GM12878 (cell line): ENCODE data around the gene SLC6A7. TPM values are rescaled to one million over a fixed set of nuclear protein-coding genes. Genes with fewer than 3 reads are reported as not detected.

Source experiments
- ATAC-seq: fragments of 200-7000 bp; cut with Tn5 transposase; 3 replicates; pipeline ENCODE4 v1.9.1; 2020; ENCODE audit warnings: mild to moderate bottlenecking, moderate library complexity
- BruUV-seq: library from RNA; stranded (reverse); fragments of 400-500 nt; replicated peaks from 2 replicates; lab custom pipeline; 2021; lab: Mats Ljungman, UMichigan
- CTCF ChIA-PET: fragments of 300-600 bp; sonication (Branson Sonifier 250); formaldehyde crosslinking; extraction: SDS; loops from one replicate; lab custom pipeline; 2021; ENCODE audit warnings: inconsistent platforms; lab: Yijun Ruan, JAX
- POLR2A ChIA-PET: fragments of 350-600 bp; formaldehyde crosslinking; extraction: SDS; loops from one replicate; lab custom pipeline; 2021; ENCODE audit warnings: inconsistent platforms; lab: Charles Lee
- RAD21 ChIA-PET: fragments of 300-600 bp; sonication (Branson Sonifier 250); formaldehyde crosslinking; loops from one replicate; lab custom pipeline; 2023; ENCODE audit warnings: antibody characterized with exemption; ENCODE audit not compliant: unreplicated experiment; lab: Charles Lee
- SMC1A ChIA-PET: fragments of 300-600 bp; sonication (Branson Sonifier 250); formaldehyde crosslinking; loops from one replicate; lab custom pipeline; 2023; ENCODE audit not compliant: unreplicated experiment, uncharacterized antibody; lab: Charles Lee
- DNase-seq: peaks from one replicate; pipeline ENCODE4 v3.0.0-alpha.2; 2011; ENCODE audit warnings: low read depth, low spot score
- FAIRE-seq: peaks from 3 replicates; lab custom pipeline; 2011; peaks lifted over from hg19 to GRCh38; lab: Jason Lieb, UNC
- H2AFZ ChIP-seq: 2 replicates; pipeline ENCODE4 v1.6.0; 2011; ENCODE audit warnings: low read depth, low read length, control low read depth; ENCODE audit not compliant: control insufficient read depth
- H3K27ac ChIP-seq: 2 replicates; pipeline ENCODE4 v1.5.1; 2011; ENCODE audit warnings: control low read depth; ENCODE audit not compliant: control insufficient read depth, insufficient read depth
- H3K27me3 ChIP-seq, 2 experiments: replicated peaks in 1 of 2; 2 replicates each; pipeline versions ENCODE4 v1.6.0 to v1.6.1; 2011; ENCODE audit warnings: low read length in 1 of 2; ENCODE audit not compliant: control insufficient read depth in 2 of 2, insufficient read depth in 2 of 2
- H3K36me3 ChIP-seq, 2 experiments: 2 replicates each; pipeline ENCODE4 v1.5.1; 2011; ENCODE audit warnings: low read length in 1 of 2; ENCODE audit not compliant: control insufficient read depth in 2 of 2, insufficient read depth in 2 of 2
- H3K4me1 ChIP-seq: 2 replicates; pipeline ENCODE4 v1.6.1; 2011; ENCODE audit warnings: mild to moderate bottlenecking, low read length, moderate library complexity, mixed read lengths; ENCODE audit not compliant: control insufficient read depth, insufficient read depth
- H3K4me2 ChIP-seq: 2 replicates; pipeline ENCODE4 v1.6.0; 2011; ENCODE audit warnings: control low read depth; ENCODE audit not compliant: control insufficient read depth, insufficient read depth
- H3K4me3 ChIP-seq: fragments of 200-600 bp; sonication (generic); 2 replicates; pipeline ENCODE4 v1.5.1; 2016
- H3K79me2 ChIP-seq: 2 replicates; pipeline ENCODE4 v1.6.0; 2011; ENCODE audit warnings: low read length; ENCODE audit not compliant: control insufficient read depth, insufficient read depth
- H3K9ac ChIP-seq: 2 replicates; pipeline ENCODE4 v1.8.0; 2011; ENCODE audit warnings: low read length, control low read depth, mixed read lengths; ENCODE audit not compliant: control insufficient read depth, insufficient read depth
- H3K9me3 ChIP-seq: replicated peaks from 3 replicates; pipeline ENCODE4 v1.5.1; 2011; ENCODE audit warnings: mild to moderate bottlenecking, low read length; ENCODE audit not compliant: control insufficient read depth, insufficient read depth
- H4K20me1 ChIP-seq: 2 replicates; pipeline ENCODE4 v1.6.0; 2011; ENCODE audit not compliant: control insufficient read depth, insufficient read depth
- BCL3 ChIP-seq: IDR thresholded peaks from 2 replicates; pipeline ENCODE4 v1.6.1; 2011; ENCODE audit warnings: borderline replicate concordance, low read depth, mild to moderate bottlenecking, moderate library complexity, low read length; ENCODE audit not compliant: insufficient read depth, poor library complexity, severe bottlenecking
- CBX3 ChIP-seq: fragments of 200-600 bp; sonication (generic); IDR thresholded peaks from 2 replicates; pipeline ENCODE4 v1.6.1; 2016; ENCODE audit warnings: low read depth, borderline replicate concordance
- CEBPB ChIP-seq, 2 experiments: fragments of 150-350 bp in 1 of 2; IDR thresholded peaks; 2 replicates each; pipeline ENCODE4 v1.6.1; 2012 to 2014; ENCODE audit warnings: low read depth in 2 of 2, low read length in 2 of 2, borderline replicate concordance in 1 of 2, inconsistent platforms in 1 of 2
- HSF1 ChIP-seq: fragments of 150-350 bp; IDR thresholded peaks from 2 replicates; pipeline ENCODE4 v1.6.1; 2014; ENCODE audit warnings: mild to moderate bottlenecking, low read depth, low read length
- LARP7 ChIP-seq: fragments of 450-650 bp; IDR thresholded peaks from 2 replicates; pipeline ENCODE4 v1.6.1; 2017; ENCODE audit warnings: mild to moderate bottlenecking
- NR2C2 ChIP-seq: IDR thresholded peaks from 2 replicates; pipeline ENCODE4 v1.6.1; 2011; ENCODE audit warnings: borderline replicate concordance, low read depth; ENCODE audit not compliant: control insufficient read depth, insufficient read length
- PAX8 ChIP-seq: fragments of 450-650 bp; IDR thresholded peaks from 2 replicates; pipeline ENCODE4 v1.6.1; 2017; ENCODE audit warnings: mild to moderate bottlenecking, moderate library complexity
- RCOR1 ChIP-seq: conservative IDR thresholded peaks from 2 replicates; pipeline ENCODE4 v1.6.1; 2012; ENCODE audit warnings: low read depth, low read length, improper control_type of control experiment
- SMAD5 ChIP-seq: IDR thresholded peaks from 2 replicates; pipeline ENCODE4 v1.6.1; 2016; ENCODE audit warnings: antibody characterized with exemption, low read depth
- ZBED1 ChIP-seq: IDR thresholded peaks from 2 replicates; pipeline ENCODE4 v1.6.1; 2016; ENCODE audit warnings: borderline replicate concordance
- WGBS: methylation state at CpG from one replicate; pipeline ENCODE4 v1.1.6; 2016; ENCODE audit warnings: low lambda C conversion rate; ENCODE audit not compliant: insufficient replicate concordance, insufficient coverage; ENCODE audit errors: missing lambda C conversion rate; 5-methylcytosine and 5-hydroxymethylcytosine counted together
- in situ Hi-C: fragments of 300-500 bp; cut with MboI; formaldehyde crosslinking; loops from 9 replicates; pipeline ENCODE4 v1.14.3; 2018; ENCODE audit warnings: mixed read lengths
- intact Hi-C: fragments of 100-400 bp; cut with micrococcal nuclease; formaldehyde crosslinking; loops from one replicate; pipeline ENCODE4 v1.14.2; 2022; ENCODE audit not compliant: unreplicated experiment
- polyA plus RNA-seq, 11 experiments: library from polyadenylated mRNA; depleted of rRNA in 4 of 11; unstranded in 6 of 11; stranded (reverse) in 5 of 11; fragments of >200 nt; fragmentation: Nextera tagmentation in 4 of 11; fragmentation: Illumina TruSeq in 1 of 11; extraction: Ambion mirVana in 4 of 11; extraction: Trizol in 1 of 11; gene quantifications; 1 replicate in 1 of 11; 2 replicates in 10 of 11; pipeline versions ENCODE4 v1.2.1 to v1.2.3, GENCODE V29; 2011 to 2016; ENCODE audit warnings: inconsistent platforms in 2 of 11, missing spikeins in 2 of 11, low read depth in 1 of 11
- total RNA-seq, 4 experiments: library from RNA; depleted of rRNA in 3 of 4; stranded (reverse); fragments of >200 nt in 3 of 4; fragmentation: Illumina TruSeq in 1 of 4; extraction: Trizol in 1 of 4; gene quantifications; 2 replicates each; pipeline versions ENCODE4 v1.2.1 to v1.2.3, GENCODE V29; 2013 to 2021

SLC6A7 gene
- total and polyA plus RNA-seq, 10 of the 15 experiments (the other 5 are each of a cell fraction or from before 2014, with no cell fraction given): 0.01 to 0.15 (median 0.06) TPM; not detected in 7

- 37% methylated on average over 6 of the region's 6 CpGs for WGBS
- POLR2A ChIA-PET: no interaction called here
- CTCF ChIA-PET: interaction anchor here (0.6 to 9.3 kb wide), 6 partner anchors 12 to 176 kb away, joined by 3 to 68 read pairs (median 6); no protein-coding TSS in a partner anchor
- intact Hi-C loops: loop anchor here (2.0 kb wide), 1 partner anchor 43 kb away; no protein-coding TSS in a partner anchor
- Histone ChIP-seq H3K27me3 (no peaks in the 10 kb centered on the region; a peak in 1 of 4 replicates), H3K36me3 (no peaks in the 10 kb centered on the region), H3K4me1 (no peaks in the 10 kb centered on the region), H3K9me3 (no peaks in the 10 kb centered on the region), H4K20me1 (no peaks in the 10 kb centered on the region), H3K4me2 (no peak overlapping the region), H2AFZ (no peak overlapping the region), H3K79me2 (no peaks in the 10 kb centered on the region), H3K27ac (no peak overlapping the region), H3K4me3 (no peak overlapping the region), H3K9ac (no peak overlapping the region)
- SMC1A ChIA-PET: interaction anchor here (0.6 to 1.7 kb wide), 2 partner anchors 8 to 47 kb away, joined by 3 to 7 read pairs; no protein-coding TSS in a partner anchor
- BruUV-seq: no TSS peak
- ATAC-seq (no peak), FAIRE-seq (no peak), DNase-seq (no peak)
- TF ChIP-seq RCOR1: no peak
- no peak for TF ChIP-seq CBX3
- no peak for TF ChIP-seq HSF1
- TF ChIP-seq SMAD5: no peak
- TF ChIP-seq LARP7: no peak
- TF ChIP-seq PAX8: no peak
- TF ChIP-seq NR2C2: no peak
- no peak for TF ChIP-seq CEBPB (IDR thresholded peaks at IDR 0.05; ENCODE audit: borderline replicate concordance in 1 of 2, low read depth in 2 of 2, low read length in 2 of 2)
- TF ChIP-seq BCL3: no peak
- no peak for TF ChIP-seq ZBED1
- RAD21 ChIA-PET: interaction anchor here (2.0 kb wide), 1 partner anchor 43 kb away, joined by 5 read pairs; no protein-coding TSS in a partner anchor
- in situ Hi-C loops: no loop called here
These were observed 15.6 kb upstream of the SLC6A7 start for GRCh38 chr5:150174285-150174684.
